ENCODE measurements around the gene PTGER1. TPM values are rescaled to one million over a fixed set of nuclear protein-coding genes. Genes with fewer than 3 reads are reported as not detected.

The PTGER1 gene
- total and polyA plus RNA-seq, 2 of the 13 experiments (the other 11 are each of a cell fraction or from before 2014, with no cell fraction given), result 0.13 TPM; not detected in 1

GRCh38 chr19:14517840-14518505 lies 42.8 kb upstream of the PTGER1 start, which contains the start of gene DNAJB1 (continued):
- TF ChIP-seq BCL6 (CRISPR knock-in tag; IDR thresholded peaks at IDR 0.05) (no peak), ZNF75D (CRISPR knock-in tag; IDR thresholded peaks at IDR 0.05; ENCODE audit: borderline replicate concordance) (no peak), ZBTB20 (CRISPR knock-in tag; IDR thresholded peaks at IDR 0.05; ENCODE audit: borderline replicate concordance, low read depth) (no peak), TCF12 (IDR thresholded peaks at IDR 0.05) (no peak), TCF12 (CRISPR knock-in tag; IDR thresholded peaks at IDR 0.05) (0 out of 2 replicates have a peak, but pooled peaks have one; percentile 28), PBX3 (CRISPR knock-in tag; IDR thresholded peaks at IDR 0.05; ENCODE audit: borderline replicate concordance) (0 out of 2 replicates have a peak, but pooled peaks have one; percentile 36), ZFY (CRISPR knock-in tag; IDR thresholded peaks at IDR 0.05) (peak; percentile 95), TGIF2 (CRISPR knock-in tag; IDR thresholded peaks at IDR 0.05) (no peak), ZNF382 (CRISPR knock-in tag; IDR thresholded peaks at IDR 0.05; ENCODE audit: borderline replicate concordance) (no peak), SRSF9 (IDR thresholded peaks at IDR 0.05; ENCODE audit: borderline replicate concordance, insufficient read depth, low read depth, low read length, poor library complexity, severe bottlenecking) (no peak), ZNF253 (CRISPR knock-in tag; IDR thresholded peaks at IDR 0.05; ENCODE audit: borderline replicate concordance) (no peak), ZSCAN9 (CRISPR knock-in tag; IDR thresholded peaks at IDR 0.05; ENCODE audit: borderline replicate concordance) (no peak; the same call in 1 of the 2 replicates), ZNF691 (CRISPR knock-in tag; IDR thresholded peaks at IDR 0.05; ENCODE audit: borderline replicate concordance, low read depth) (0 out of 2 replicates have a peak, but pooled peaks have one; percentile 44), MBNL3 (CRISPR knock-in tag; conservative IDR thresholded peaks at IDR 0.05) (no peak), ZFP36 (IDR thresholded peaks at IDR 0.05; ENCODE audit: borderline replicate concordance, low read depth, low read length, partially characterized antibody) (no peak), RFXAP (CRISPR knock-in tag; IDR thresholded peaks at IDR 0.05; ENCODE audit: borderline replicate concordance) (no peak; the same call in none of the 2 replicates), ZNF235 (CRISPR knock-in tag; IDR thresholded peaks at IDR 0.05; ENCODE audit: borderline replicate concordance) (0 out of 2 replicates have a peak, but pooled peaks have one; percentile 66), ZNF737 (CRISPR knock-in tag; IDR thresholded peaks at IDR 0.05; ENCODE audit: borderline replicate concordance) (0 out of 2 replicates have a peak, but pooled peaks have one; percentile 52), HHEX (CRISPR knock-in tag; IDR thresholded peaks at IDR 0.05) (no peak)
- TF ChIP-seq, protein P1, sequence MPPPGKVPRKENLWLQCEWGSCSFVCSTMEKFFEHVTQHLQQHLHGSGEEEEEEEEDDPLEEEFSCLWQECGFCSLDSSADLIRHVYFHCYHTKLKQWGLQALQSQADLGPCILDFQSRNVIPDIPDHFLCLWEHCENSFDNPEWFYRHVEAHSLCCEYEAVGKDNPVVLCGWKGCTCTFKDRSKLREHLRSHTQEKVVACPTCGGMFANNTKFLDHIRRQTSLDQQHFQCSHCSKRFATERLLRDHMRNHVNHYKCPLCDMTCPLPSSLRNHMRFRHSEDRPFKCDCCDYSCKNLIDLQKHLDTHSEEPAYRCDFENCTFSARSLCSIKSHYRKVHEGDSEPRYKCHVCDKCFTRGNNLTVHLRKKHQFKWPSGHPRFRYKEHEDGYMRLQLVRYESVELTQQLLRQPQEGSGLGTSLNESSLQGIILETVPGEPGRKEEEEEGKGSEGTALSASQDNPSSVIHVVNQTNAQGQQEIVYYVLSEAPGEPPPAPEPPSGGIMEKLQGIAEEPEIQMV (CRISPR knock-in tag; IDR thresholded peaks at IDR 0.05; ENCODE audit: low read depth), result no peak
- TF ChIP-seq, protein P2, sequence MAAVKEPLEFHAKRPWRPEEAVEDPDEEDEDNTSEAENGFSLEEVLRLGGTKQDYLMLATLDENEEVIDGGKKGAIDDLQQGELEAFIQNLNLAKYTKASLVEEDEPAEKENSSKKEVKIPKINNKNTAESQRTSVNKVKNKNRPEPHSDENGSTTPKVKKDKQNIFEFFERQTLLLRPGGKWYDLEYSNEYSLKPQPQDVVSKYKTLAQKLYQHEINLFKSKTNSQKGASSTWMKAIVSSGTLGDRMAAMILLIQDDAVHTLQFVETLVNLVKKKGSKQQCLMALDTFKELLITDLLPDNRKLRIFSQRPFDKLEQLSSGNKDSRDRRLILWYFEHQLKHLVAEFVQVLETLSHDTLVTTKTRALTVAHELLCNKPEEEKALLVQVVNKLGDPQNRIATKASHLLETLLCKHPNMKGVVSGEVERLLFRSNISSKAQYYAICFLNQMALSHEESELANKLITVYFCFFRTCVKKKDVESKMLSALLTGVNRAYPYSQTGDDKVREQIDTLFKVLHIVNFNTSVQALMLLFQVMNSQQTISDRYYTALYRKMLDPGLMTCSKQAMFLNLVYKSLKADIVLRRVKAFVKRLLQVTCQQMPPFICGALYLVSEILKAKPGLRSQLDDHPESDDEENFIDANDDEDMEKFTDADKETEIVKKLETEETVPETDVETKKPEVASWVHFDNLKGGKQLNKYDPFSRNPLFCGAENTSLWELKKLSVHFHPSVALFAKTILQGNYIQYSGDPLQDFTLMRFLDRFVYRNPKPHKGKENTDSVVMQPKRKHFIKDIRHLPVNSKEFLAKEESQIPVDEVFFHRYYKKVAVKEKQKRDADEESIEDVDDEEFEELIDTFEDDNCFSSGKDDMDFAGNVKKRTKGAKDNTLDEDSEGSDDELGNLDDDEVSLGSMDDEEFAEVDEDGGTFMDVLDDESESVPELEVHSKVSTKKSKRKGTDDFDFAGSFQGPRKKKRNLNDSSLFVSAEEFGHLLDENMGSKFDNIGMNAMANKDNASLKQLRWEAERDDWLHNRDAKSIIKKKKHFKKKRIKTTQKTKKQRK (IDR thresholded peaks at IDR 0.05; ENCODE audit: low read length), result no peak
- TF ChIP-seq, protein P3, sequence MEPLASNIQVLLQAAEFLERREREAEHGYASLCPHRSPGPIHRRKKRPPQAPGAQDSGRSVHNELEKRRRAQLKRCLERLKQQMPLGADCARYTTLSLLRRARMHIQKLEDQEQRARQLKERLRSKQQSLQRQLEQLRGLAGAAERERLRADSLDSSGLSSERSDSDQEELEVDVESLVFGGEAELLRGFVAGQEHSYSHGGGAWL (CRISPR knock-in tag; IDR thresholded peaks at IDR 0.05), result peak; percentile 81; the same call in 1 of the 2 replicates
